AG04449 (cell line): Measurements from ENCODE around the gene COBL.

Experiments used
- CTCF ChIA-PET: fragments of 350-600 bp; formaldehyde crosslinking; extraction: SDS; loops from one replicate; lab custom pipeline; 2021; ENCODE audit warnings: antibody characterized with exemption; lab: Yijun Ruan, JAX
- POLR2A ChIA-PET: fragments of 400-600, 350-600 bp; formaldehyde crosslinking; extraction: SDS; loops from one replicate; lab custom pipeline; 2020; ENCODE audit warnings: antibody characterized with exemption, inconsistent platforms; lab: Yijun Ruan, JAX
- DNase-seq: peaks from one replicate; pipeline ENCODE4 v3.0.0-alpha.2; 2010; ENCODE audit warnings: low read depth, low spot score
- H3K4me3 ChIP-seq: 2 replicates; pipeline ENCODE4 v1.5.1; 2011; ENCODE audit warnings: low read depth, mild to moderate bottlenecking, control low read depth, low read length
- TF ChIP-seq, protein P1 (sequence below): IDR thresholded peaks from one replicate; pipeline ENCODE4 v1.5.1; 2011; ENCODE audit warnings: mild to moderate bottlenecking, moderate library complexity, low read length, control low read depth, inconsistent platforms; ENCODE audit not compliant: insufficient read depth; ENCODE audit errors: missing control alignments

COBL gene

DNA sequence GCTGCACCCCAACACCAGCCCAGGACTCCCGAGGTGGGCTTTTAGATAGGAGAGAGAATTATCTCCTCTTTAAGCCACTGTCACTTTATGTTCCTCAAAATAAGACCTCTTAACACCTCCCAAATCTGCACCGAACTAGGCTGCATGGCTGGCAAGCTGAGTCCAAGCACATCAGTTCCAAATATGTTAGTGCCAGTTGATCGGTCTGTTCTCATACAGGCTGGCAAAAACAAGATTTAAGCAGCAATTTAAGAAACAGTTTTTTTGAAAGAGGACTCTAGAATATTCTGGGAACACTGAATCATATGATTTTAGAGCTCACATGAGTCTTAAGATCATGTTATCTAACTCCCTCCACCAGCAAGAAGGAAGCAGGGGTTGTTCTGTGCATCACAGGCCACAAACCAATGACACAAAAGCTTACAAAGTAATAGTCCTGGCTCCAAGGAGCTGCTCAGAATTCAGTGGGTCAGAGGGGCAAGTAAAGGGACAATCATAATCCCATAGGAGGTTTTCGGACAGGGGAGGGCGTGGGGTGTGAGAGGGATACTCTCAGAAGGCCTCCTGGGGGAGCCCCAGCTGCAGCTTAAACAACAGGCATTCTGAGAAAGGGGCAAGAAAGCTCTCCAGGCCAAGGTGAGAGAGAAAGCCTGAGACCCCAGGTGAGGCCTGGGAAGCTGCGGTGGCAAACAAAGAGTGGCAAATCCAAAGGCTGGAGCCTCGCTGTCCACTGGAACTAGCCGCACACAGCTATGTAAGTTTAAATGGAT, 7.1 kb downstream of the COBL start:
- TF ChIP-seq, protein P1, sequence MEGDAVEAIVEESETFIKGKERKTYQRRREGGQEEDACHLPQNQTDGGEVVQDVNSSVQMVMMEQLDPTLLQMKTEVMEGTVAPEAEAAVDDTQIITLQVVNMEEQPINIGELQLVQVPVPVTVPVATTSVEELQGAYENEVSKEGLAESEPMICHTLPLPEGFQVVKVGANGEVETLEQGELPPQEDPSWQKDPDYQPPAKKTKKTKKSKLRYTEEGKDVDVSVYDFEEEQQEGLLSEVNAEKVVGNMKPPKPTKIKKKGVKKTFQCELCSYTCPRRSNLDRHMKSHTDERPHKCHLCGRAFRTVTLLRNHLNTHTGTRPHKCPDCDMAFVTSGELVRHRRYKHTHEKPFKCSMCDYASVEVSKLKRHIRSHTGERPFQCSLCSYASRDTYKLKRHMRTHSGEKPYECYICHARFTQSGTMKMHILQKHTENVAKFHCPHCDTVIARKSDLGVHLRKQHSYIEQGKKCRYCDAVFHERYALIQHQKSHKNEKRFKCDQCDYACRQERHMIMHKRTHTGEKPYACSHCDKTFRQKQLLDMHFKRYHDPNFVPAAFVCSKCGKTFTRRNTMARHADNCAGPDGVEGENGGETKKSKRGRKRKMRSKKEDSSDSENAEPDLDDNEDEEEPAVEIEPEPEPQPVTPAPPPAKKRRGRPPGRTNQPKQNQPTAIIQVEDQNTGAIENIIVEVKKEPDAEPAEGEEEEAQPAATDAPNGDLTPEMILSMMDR, result no peak
- no peak for DNase-seq
- ChIA-PET CTCF (interaction anchor here (1.0 kb wide), 1 partner anchor 147 kb away, joined by 3 read pairs; no protein-coding TSS in a partner anchor), POLR2A (no interaction called here)
- H3K4me3 ChIP-seq, result no peak overlapping the region

DNA sequence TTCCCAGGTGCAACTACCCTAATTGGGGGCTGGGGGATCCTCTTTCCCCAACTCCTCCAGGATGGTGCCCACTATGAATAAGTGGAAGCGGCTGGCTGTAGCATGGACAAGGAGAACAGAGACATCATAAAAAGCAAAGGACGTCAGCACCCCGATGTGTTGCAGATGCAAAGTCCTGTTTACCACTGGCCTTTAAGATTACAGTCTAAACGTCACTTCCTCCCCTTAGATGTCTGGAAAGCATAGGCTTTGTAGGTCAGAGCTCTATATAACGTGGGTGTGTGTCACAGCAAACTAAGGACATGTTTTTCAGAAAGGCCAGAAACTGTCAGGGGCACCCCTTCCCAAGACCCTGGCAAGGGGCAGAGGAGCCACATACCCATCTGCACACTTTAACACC, 7.9 kb downstream of the COBL start:
- TF ChIP-seq, protein P1, result no peak
- H3K4me3 ChIP-seq, result no peak overlapping the region
- ChIA-PET CTCF (no interaction called here), POLR2A (no interaction called here)
- DNase-seq, result no peak

DNA sequence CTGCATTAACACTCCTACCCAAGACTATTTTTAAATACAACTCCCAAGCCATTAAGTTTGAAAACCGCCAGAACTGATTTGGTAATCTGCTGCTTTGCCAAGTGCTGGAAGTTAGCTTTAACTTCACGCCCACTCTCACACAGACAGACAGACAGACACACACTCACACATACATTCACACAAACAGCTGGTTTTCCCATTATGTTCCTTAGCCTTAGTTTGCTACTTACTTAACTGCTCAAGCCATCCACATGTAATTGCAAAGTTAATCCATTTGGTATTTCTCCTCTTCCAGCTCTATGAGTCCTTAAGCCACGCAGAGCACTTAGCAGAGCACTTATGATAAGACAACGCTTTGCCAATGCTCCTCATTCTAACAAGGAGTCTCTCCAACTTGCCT, 8.3 kb downstream of the COBL start:
- POLR2A ChIA-PET, result no interaction called here
- no peak overlapping the region for H3K4me3 ChIP-seq
- no peak for DNase-seq
- TF ChIP-seq, protein P1, result no peak
- CTCF ChIA-PET, result no interaction called here

DNA sequence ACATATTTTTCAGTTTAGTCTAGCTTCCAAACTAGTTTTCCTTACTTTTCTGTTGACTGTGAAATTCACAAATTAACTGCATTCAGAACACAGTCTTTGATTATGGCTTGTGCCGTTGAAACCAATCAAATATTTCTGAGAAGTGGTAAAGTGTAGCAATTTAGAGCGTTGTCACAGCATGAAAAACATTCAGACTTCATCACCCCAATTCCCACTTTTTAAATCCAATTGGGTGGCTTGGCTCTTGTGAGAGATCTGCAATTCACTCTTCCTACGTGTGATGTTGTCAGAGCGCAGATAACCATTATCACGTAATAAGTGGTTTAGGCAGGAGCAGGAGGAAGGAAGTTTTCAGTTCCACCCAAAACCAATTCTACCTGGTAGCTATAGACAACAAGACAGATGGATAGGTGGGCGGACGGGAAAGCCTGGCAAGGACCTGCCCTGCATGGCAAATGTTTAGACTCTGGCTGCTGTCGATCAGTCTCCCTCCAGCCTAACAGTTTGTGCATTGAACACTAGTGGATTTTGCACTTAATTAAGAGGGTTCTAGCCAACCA, 8.9 kb downstream of the COBL start:
- H3K4me3 ChIP-seq, result no peak overlapping the region
- CTCF ChIA-PET, result no interaction called here
- POLR2A ChIA-PET, result no interaction called here
- DNase-seq, result no peak
- TF ChIP-seq, protein P1, result no peak

DNA sequence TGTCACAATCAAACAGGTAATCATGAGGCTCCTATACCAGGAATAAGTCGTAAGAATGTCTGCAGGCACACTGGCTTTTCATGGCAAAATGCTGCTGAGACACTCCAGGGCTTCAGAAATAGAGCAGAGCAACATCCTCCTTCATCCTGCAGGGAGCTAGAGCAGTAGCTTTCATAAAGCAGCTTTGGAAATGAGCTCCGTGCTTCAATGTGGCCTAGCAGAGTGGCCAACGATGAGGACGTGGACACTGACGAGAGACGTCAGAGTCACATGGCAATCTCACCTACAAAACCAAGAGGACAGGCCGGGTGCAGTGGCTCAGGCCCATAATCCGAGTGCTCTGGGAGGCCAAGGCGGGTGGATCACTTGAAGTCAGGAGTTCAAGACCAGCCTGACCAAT, 9.8 kb downstream of the COBL start:
- ChIA-PET POLR2A (no interaction called here), CTCF (no interaction called here)
- TF ChIP-seq, protein P1, result no peak

DNA sequence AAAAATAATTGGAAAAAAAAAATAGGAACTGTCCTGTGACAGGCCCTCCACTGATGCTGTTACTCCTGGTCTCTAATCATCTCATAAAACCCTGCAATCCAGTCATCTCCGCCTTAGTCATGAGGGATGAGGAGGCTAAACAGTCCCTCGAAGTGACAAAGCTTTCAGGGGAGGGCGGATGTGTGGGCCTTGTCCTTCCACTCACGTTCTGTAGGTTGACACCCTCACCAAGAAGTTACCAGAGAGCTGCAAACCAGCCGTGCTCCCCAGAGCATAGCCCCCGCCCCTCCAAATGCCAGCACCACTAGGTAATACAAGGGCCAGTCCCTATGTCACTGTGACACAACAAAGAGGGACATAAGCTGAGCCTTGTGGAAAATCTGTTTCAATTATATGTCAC, 11.9 kb downstream of the COBL start:
- no peak overlapping the region for H3K4me3 ChIP-seq
- DNase-seq, result no peak
- ChIA-PET POLR2A (no interaction called here), CTCF (no interaction called here)
- TF ChIP-seq, protein P1, result no peak

More for the DNA sequence above, 9.8 kb downstream of the COBL start:
- H3K4me3 ChIP-seq, result no peak overlapping the region
- DNase-seq, result no peak
